Peyer's patch (tissue), 4 donors: ENCODE results near the gene CD37. TPM values are rescaled to one million over a fixed set of nuclear protein-coding genes. Genes with fewer than 3 reads are reported as not detected.

Experiments
- DNase-seq, 3 donors: peaks; one replicate each; pipeline ENCODE4 v3.0.0-alpha.2; 2017 to 2019
- H3K27ac ChIP-seq, 4 donors: fragments of 200-600 bp; sonication (generic); one replicate each; pipeline ENCODE4 v1.5.1; 2016 to 2019
- H3K27me3 ChIP-seq, 2 donors: fragments of 200-600 bp; sonication (generic); one replicate each; pipeline ENCODE4 v1.5.1; 2019
- H3K36me3 ChIP-seq, 3 donors: fragments of 200-600 bp; sonication (generic); one replicate each; pipeline ENCODE4 v1.5.1; 2016 to 2019
- H3K4me1 ChIP-seq, 4 donors: fragments of 200-600 bp; sonication (generic); one replicate each; pipeline ENCODE4 v1.5.1; 2016 to 2019
- H3K4me3 ChIP-seq, 4 donors: fragments of 200-600 bp; sonication (generic); 1 replicate in 3 of 4; 2 replicates in 1 of 4; pipeline ENCODE4 v1.5.1; 2016 to 2019; ENCODE audit warnings: mild to moderate bottlenecking in 1 of 4
- H3K9me3 ChIP-seq, 4 donors: fragments of 200-600 bp; sonication (generic); one replicate each; pipeline ENCODE4 v1.5.1; 2016 to 2019; ENCODE audit warnings: mild to moderate bottlenecking in 1 of 4
- CTCF ChIP-seq, 6 experiments: fragments of 450-650 bp in 4 of 6; fragments of 200-600 bp in 2 of 6; sonication (generic) in 1 of 6; IDR thresholded peaks; one replicate each; pipeline ENCODE4 v1.5.1; 2017 to 2019; ENCODE audit warnings: antibody characterized with exemption in 6 of 6, mild to moderate bottlenecking in 3 of 6, moderate library complexity in 1 of 6
- POLR2A ChIP-seq, 2 donors: fragments of 450-650 bp; IDR thresholded peaks; one replicate each; pipeline ENCODE4 v1.5.1; 2017; ENCODE audit warnings: antibody characterized with exemption in 2 of 2, mild to moderate bottlenecking in 2 of 2, moderate library complexity in 2 of 2
- total RNA-seq, 4 donors: library from RNA; depleted of rRNA; stranded (reverse); fragments of >200 nt; gene quantifications; one replicate each; pipeline ENCODE4 v1.1.0, GENCODE V29; 2016

CD37 gene
- total RNA-seq, 4 donors from 2014 or later = 12.3 to 203 (median 48.4) TPM

GRCh38 chr19:49338023-49338677 lies 2.9 kb downstream of the CD37 start:
- peak in 2 of 3 donors; percentile 15 to 47 for DNase-seq
- H3K27ac ChIP-seq = peak overlapping the region in 1 of 4 donors; percentile 89
- H3K27me3 ChIP-seq = no peaks in the 10 kb centered on the region
- no peaks in the 10 kb centered on the region for H3K36me3 ChIP-seq
- no peak for TF ChIP-seq POLR2A (IDR thresholded peaks at IDR 0.05)
- H3K4me3 ChIP-seq = peak overlapping the region in 3 of 4 donors; percentile 33 to 38 (median 36)
- H3K4me1 ChIP-seq = peaks cover 0 to 40% (median 25%) of the 10 kb centered on the region in 4 donors
- no peaks in the 10 kb centered on the region for H3K9me3 ChIP-seq

- no peaks in the 10 kb centered on the region for H3K9me3 ChIP-seq
- H3K4me1 ChIP-seq = peaks cover 0 to 35% (median 23%) of the 10 kb centered on the region in 4 donors
- no peak for TF ChIP-seq CTCF (IDR thresholded peaks at IDR 0.05)
- TF ChIP-seq POLR2A (IDR thresholded peaks at IDR 0.05) = no peak
- H3K27ac ChIP-seq = peak overlapping the region in 3 of 4 donors; percentile 45 to 86 (median 79)
- DNase-seq = peak; percentile 64 to 88 (median 85)
- no peaks in the 10 kb centered on the region for H3K27me3 ChIP-seq
- H3K4me3 ChIP-seq = peak overlapping the region; percentile 10 to 38 (median 34)
- H3K36me3 ChIP-seq = no peaks in the 10 kb centered on the region
These were observed 3.6 kb downstream of the CD37 start for GRCh38 chr19:49338691-49339300.

GRCh38 chr19:49339301-49340068 lies 4.3 kb downstream of the CD37 start:
- Histone ChIP-seq H3K4me3 (peak overlapping the region; percentile 10 to 38 (median 34)), H3K36me3 (peaks cover 0 to 2% (median 0%) of the 10 kb centered on the region in 3 donors), H3K27ac (peak overlapping the region; percentile 61 to 86 (median 78)), H3K4me1 (peaks cover 0 to 29% (median 23%) of the 10 kb centered on the region in 4 donors), H3K27me3 (no peaks in the 10 kb centered on the region), H3K9me3 (no peaks in the 10 kb centered on the region)
- no peak for TF ChIP-seq POLR2A (IDR thresholded peaks at IDR 0.05)
- no peak for TF ChIP-seq CTCF (IDR thresholded peaks at IDR 0.05)
- DNase-seq = peak; percentile 46 to 81 (median 75)

GRCh38 chr19:49340069-49340864 lies 5.1 kb downstream of the CD37 start:
- Histone ChIP-seq H3K27ac (peak overlapping the region; percentile 61 to 86 (median 78)), H3K9me3 (no peaks in the 10 kb centered on the region), H3K4me1 (peaks cover 0 to 29% (median 23%) of the 10 kb centered on the region in 4 donors), H3K4me3 (peak overlapping the region; percentile 7 to 38 (median 34)), H3K36me3 (peaks cover 0 to 6% (median 0%) of the 10 kb centered on the region in 3 donors), H3K27me3 (no peaks in the 10 kb centered on the region)
- DNase-seq = peak; percentile 72 to 96 (median 95)
- TF ChIP-seq POLR2A (IDR thresholded peaks at IDR 0.05) (no peak), CTCF (IDR thresholded peaks at IDR 0.05) (no peak)

GRCh38 chr19:49340865-49341718 lies 5.9 kb downstream of the CD37 start:
- H3K4me3 ChIP-seq = no peak overlapping the region
- no peaks in the 10 kb centered on the region for H3K27me3 ChIP-seq
- H3K4me1 ChIP-seq = peaks cover 0 to 29% (median 23%) of the 10 kb centered on the region in 4 donors
- peaks cover 0 to 6% (median 0%) of the 10 kb centered on the region in 3 donors for H3K36me3 ChIP-seq
- DNase-seq = peak in 2 of 3 donors; percentile 39 to 46
- H3K27ac ChIP-seq = peak overlapping the region; percentile 14 to 86 (median 78)
- TF ChIP-seq POLR2A (IDR thresholded peaks at IDR 0.05) (no peak), CTCF (IDR thresholded peaks at IDR 0.05) (no peak)
- no peaks in the 10 kb centered on the region for H3K9me3 ChIP-seq
